Subcutaneous abdominal adipose tissue (tissue), 5 donors: ENCODE measurements around the gene TIFAB.
A peak's percentile ranks its signal among the peaks of the same experiment; 100 is the strongest.

Experiments
- H3K27ac ChIP-seq: one replicate; pipeline ENCODE4 v1.7.0; 2013; ENCODE audit warnings: low read depth, mild to moderate bottlenecking, inconsistent platforms, low read length, moderate library complexity
- H3K27me3 ChIP-seq, 5 donors: one replicate each; pipeline ENCODE4 v1.7.0; 2013; ENCODE audit warnings: low read length in 5 of 5, inconsistent platforms in 1 of 5; ENCODE audit not compliant: control insufficient read depth in 5 of 5, insufficient read depth in 4 of 5
- H3K36me3 ChIP-seq, 5 donors: one replicate each; pipeline ENCODE4 v1.7.0; 2013; ENCODE audit warnings: low read length in 5 of 5; ENCODE audit not compliant: control insufficient read depth in 5 of 5, insufficient read depth in 5 of 5
- H3K4me1 ChIP-seq, 5 donors: one replicate each; pipeline ENCODE4 v1.7.0; 2013; ENCODE audit warnings: low read length in 5 of 5, mild to moderate bottlenecking in 3 of 5, moderate library complexity in 1 of 5; ENCODE audit not compliant: control insufficient read depth in 5 of 5, insufficient read depth in 5 of 5
- H3K4me3 ChIP-seq, 5 donors: one replicate each; pipeline ENCODE4 v1.7.0; 2013; ENCODE audit warnings: low read length in 5 of 5, low read depth in 1 of 5
- H3K9ac ChIP-seq, 5 donors: one replicate each; pipeline ENCODE4 v1.7.0; 2013; ENCODE audit warnings: low read length in 5 of 5, mild to moderate bottlenecking in 4 of 5, moderate library complexity in 3 of 5
- H3K9me3 ChIP-seq, 5 donors: one replicate each; pipeline ENCODE4 v1.7.0; 2013; ENCODE audit warnings: low read length in 5 of 5; ENCODE audit not compliant: control insufficient read depth in 5 of 5
- donor health status: healthy.
- donor health status: healthy.
- donor health status: healthy.
- donor health status: healthy.
- donor health status: healthy.

TIFAB gene

GRCh38 chr5:135437796-135438560 is 14.2 kb downstream of the TIFAB start:
- H3K27me3 ChIP-seq, result peaks cover 0 to 6% (median 0%) of the 10 kb centered on the region in 5 donors
- no peaks in the 10 kb centered on the region for H3K36me3 ChIP-seq
- no peaks in the 10 kb centered on the region for H3K9me3 ChIP-seq
- no peak overlapping the region for H3K9ac ChIP-seq
- no peak overlapping the region for H3K27ac ChIP-seq
- H3K4me1 ChIP-seq, result peaks cover 3 to 69% (median 58%) of the 10 kb centered on the region in 5 donors
- H3K4me3 ChIP-seq, result no peak overlapping the region

DNA sequence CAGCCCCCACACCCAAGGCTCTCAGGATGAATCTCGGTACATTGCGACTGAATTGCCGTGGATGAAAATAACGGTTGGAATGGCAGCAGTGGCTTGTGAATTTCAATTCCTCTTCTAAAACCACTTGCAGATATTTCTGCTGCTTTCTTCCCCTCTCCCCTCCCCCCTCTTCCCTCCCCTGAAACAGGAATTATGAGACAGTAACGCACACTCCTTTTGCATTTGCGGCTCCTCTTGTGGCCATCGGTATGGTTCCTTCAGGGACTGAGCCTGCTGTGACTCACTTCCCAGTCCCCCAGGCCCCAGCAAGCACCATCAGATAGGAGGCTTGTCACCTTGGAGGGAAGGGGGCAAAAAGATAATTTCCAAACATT is 14.7 kb downstream of the TIFAB start:
- no peaks in the 10 kb centered on the region for H3K36me3 ChIP-seq
- H3K9ac ChIP-seq, result no peak overlapping the region
- peaks cover 3 to 64% (median 54%) of the 10 kb centered on the region in 5 donors for H3K4me1 ChIP-seq
- H3K27me3 ChIP-seq, result peaks cover 0 to 6% (median 0%) of the 10 kb centered on the region in 5 donors
- no peak overlapping the region for H3K27ac ChIP-seq
- H3K9me3 ChIP-seq, result no peaks in the 10 kb centered on the region
- H3K4me3 ChIP-seq, result no peak overlapping the region

DNA sequence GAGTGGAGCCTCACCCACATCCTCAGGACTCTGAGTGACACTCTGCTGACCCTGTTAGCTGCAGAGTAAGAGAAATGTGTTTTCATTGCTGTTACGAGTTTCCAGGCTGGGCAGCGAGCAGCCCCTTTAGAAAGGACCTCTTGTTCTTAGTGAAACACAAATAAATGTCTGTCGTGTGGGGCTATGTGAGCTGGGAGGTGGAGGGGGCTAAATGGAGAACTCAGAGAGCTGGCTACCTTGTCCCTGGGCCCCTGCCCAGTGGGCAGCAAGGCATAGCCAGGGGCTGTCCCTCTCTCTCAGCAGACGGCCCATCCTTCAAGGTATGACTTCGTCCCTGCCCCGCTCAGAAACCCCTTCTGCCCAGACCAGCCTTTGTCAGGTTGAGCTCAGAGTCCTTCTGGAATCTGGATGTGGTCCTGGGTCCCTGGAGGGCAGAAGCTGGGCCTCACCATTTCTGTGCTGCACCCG is 15.2 kb downstream of the TIFAB start:
- H3K9me3 ChIP-seq, result no peaks in the 10 kb centered on the region
- H3K27ac ChIP-seq, result no peak overlapping the region
- H3K27me3 ChIP-seq, result peaks cover 0 to 6% (median 0%) of the 10 kb centered on the region in 5 donors
- H3K36me3 ChIP-seq, result no peaks in the 10 kb centered on the region
- no peak overlapping the region for H3K4me3 ChIP-seq
- H3K9ac ChIP-seq, result no peak overlapping the region
- peaks cover 3 to 62% (median 51%) of the 10 kb centered on the region in 5 donors for H3K4me1 ChIP-seq

- Histone ChIP-seq H3K4me3 (no peak overlapping the region), H3K27me3 (peaks cover 0 to 6% (median 0%) of the 10 kb centered on the region in 5 donors), H3K27ac (no peak overlapping the region), H3K9ac (no peak overlapping the region), H3K36me3 (no peaks in the 10 kb centered on the region), H3K9me3 (no peaks in the 10 kb centered on the region), H3K4me1 (peaks cover 3 to 52% (median 39%) of the 10 kb centered on the region in 5 donors)
Measured at GRCh38 chr5:135435467-135436330, 16.5 kb downstream of the TIFAB start.

- peaks cover 3 to 58% (median 40%) of the 10 kb centered on the region in 5 donors for H3K4me1 ChIP-seq
Measured at GRCh38 chr5:135434591-135435466, 17.3 kb downstream of the TIFAB start.

GRCh38 chr5:135433681-135434426 is 18.3 kb downstream of the TIFAB start:
- Histone ChIP-seq H3K4me1 (peaks cover 3 to 59% (median 39%) of the 10 kb centered on the region in 5 donors), H3K36me3 (no peaks in the 10 kb centered on the region), H3K27ac (no peak overlapping the region), H3K9me3 (peaks cover 0 to 3% (median under 1%) of the 10 kb centered on the region in 5 donors), H3K9ac (no peak overlapping the region), H3K4me3 (peak overlapping the region in 1 of 5 donors; percentile 31), H3K27me3 (peaks cover 0 to 6% (median 0%) of the 10 kb centered on the region in 5 donors)

More at GRCh38 chr5:135434591-135435466, 17.3 kb downstream of the TIFAB start:
- Histone ChIP-seq H3K27ac (no peak overlapping the region), H3K27me3 (peaks cover 0 to 6% (median 0%) of the 10 kb centered on the region in 5 donors), H3K4me3 (no peak overlapping the region), H3K9ac (no peak overlapping the region), H3K9me3 (no peaks in the 10 kb centered on the region), H3K36me3 (no peaks in the 10 kb centered on the region)

GRCh38 chr5:135432113-135432512 is 20.0 kb downstream of the TIFAB start:
- Histone ChIP-seq H3K4me3 (no peak overlapping the region), H3K36me3 (no peaks in the 10 kb centered on the region), H3K9me3 (peaks cover 0 to 9% (median 8%) of the 10 kb centered on the region in 5 donors), H3K27me3 (peaks cover 0 to 6% (median 0%) of the 10 kb centered on the region in 5 donors), H3K4me1 (peaks cover 3 to 46% (median 33%) of the 10 kb centered on the region in 5 donors), H3K27ac (no peak overlapping the region), H3K9ac (no peak overlapping the region)

- peaks cover 3 to 38% (median 28%) of the 10 kb centered on the region in 5 donors for H3K4me1 ChIP-seq
- no peak overlapping the region for H3K27ac ChIP-seq
- H3K9ac ChIP-seq, result no peak overlapping the region
- no peak overlapping the region for H3K4me3 ChIP-seq
- no peaks in the 10 kb centered on the region for H3K27me3 ChIP-seq
- no peaks in the 10 kb centered on the region for H3K36me3 ChIP-seq
- peaks cover 0 to 9% (median 8%) of the 10 kb centered on the region in 5 donors for H3K9me3 ChIP-seq
Measured at GRCh38 chr5:135430135-135430437, 22.1 kb downstream of the TIFAB start.
